ENCODE results near the gene RDH5. TPM values are rescaled to one million over a fixed set of nuclear protein-coding genes. Genes with fewer than 3 reads are reported as not detected.
A peak's percentile ranks its signal among the peaks of the same experiment; 100 is the strongest.

RDH5 gene
- polyA plus RNA-seq, 4 donors: 18.7 to 39.4 (median 30.1) TPM

DNA sequence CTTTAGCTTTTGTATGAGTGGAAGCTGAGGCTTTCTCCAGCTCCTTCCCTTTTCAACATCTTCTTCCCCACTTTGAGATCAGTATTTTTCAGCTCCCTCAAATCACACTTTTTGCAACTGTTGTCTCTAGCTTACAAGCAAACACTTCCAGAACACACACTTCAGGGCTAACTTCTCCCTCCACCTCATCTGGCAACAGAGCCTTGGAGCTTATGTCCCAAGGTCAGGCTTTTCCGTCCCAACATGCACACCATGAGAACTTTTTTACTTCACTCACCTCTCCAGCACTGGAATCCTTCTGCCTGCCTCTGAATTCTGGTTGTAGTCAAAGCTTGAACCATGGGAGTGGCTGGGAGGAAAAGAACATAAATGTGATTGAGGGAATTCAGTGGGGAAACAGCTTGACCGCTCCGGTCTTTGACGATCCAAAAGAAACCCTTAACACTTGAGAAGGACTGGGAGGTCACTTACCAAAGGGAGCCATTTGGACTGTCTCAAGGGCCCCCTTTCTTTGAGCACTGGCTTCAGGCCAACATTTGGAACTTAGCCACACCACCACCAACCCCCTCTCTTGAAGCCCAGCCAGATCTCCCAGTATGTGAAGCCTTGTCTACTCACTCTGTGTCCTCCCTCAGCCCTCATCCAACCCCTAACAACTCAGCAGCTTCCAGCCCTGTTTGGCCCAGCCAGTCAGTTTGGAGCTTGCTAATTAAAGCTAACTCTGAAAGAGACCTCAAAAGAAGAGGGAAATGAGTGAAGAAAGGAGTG is 8.2 kb upstream of the RDH5 start:
- peak in 1 of 4 donors; percentile 49 for DNase-seq (ENCODE audit: low read depth in 4 of 4, low spot score in 2 of 4)

DNA sequence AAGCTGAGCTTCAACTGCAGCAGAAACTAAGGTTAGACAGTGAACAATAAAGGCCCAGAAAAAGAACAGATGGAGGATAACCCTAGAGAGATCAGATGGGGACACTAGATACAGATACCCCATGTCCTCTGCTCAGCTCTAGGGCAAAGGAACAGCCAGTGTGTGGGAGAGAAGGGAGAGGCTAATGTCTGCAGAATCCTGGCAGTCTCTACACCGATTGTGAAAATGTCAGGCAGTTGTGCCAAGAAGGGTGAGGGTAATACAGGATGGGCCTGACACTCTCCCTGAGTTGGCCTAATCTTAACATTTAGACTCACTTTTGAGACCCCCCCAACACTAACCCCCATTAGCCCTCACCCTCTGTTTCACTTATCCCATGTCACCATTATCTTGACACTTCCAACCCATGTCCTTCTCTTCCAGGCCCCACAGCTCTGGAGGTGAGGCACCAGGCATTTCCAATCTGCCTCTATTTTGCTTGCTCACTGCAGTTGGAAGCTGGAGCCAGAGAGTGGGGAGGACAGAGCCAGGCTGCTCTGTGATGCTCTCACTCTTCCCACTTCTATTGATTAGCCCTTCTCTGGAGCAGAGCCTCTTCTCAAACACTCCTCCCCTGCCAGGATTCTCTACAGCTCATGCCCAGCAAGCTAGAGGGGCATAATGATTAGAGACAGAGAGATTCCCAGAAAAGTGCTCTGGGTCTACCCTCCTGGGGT is 7.3 kb upstream of the RDH5 start:
- DNase-seq (ENCODE audit: low read depth in 4 of 4, low spot score in 2 of 4): no peak

DNA sequence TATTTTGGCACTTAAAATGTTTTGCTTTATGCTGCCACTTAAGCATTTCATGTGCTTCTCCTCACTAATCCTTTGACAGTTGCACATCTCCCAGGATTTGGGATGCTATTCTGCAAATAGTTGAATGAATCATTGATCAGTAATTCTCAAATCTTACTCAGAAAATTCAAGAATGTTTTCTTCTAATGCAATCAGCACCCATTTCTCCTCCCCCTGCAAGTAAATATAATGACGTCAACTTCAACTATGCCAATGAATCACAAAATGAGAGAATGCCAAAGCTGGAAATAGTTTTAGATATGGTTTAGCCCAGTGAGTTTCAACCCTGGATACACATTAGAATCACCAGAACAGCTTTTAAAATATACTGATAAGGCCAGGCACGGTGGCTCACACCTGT is 6.5 kb upstream of the RDH5 start:
- no peak for DNase-seq (ENCODE audit: low read depth in 4 of 4, low spot score in 2 of 4)

DNA sequence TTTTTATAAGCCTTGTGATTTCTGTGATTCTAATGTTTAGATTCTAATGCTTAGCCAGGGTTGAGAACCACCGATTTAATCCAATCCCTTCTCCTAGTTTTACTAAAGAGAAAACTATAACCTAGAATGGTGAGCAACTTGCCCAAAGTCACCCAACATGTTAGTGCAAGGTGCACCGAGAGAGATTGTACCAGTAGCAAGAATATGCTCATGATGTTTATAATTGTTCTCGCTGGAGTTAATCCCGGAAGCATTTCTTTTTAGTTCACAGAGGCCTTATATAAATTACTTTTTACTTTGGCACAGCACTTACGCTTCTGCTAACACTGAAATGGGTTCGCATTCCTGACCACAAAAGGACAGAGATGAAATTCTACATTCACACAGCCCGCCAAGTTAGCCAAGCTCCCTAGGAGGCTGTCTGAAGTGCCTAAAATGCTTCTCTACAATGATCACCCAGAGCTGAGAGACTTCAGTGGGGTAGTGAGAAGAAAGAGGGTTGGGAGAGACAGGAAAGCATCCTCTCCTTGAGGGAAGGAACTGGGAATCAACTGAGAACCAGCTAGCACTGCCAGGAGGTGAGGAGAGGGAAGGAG is 4.9 kb upstream of the RDH5 start:
- no peak for DNase-seq (ENCODE audit: low read depth in 4 of 4, low spot score in 2 of 4)

DNA sequence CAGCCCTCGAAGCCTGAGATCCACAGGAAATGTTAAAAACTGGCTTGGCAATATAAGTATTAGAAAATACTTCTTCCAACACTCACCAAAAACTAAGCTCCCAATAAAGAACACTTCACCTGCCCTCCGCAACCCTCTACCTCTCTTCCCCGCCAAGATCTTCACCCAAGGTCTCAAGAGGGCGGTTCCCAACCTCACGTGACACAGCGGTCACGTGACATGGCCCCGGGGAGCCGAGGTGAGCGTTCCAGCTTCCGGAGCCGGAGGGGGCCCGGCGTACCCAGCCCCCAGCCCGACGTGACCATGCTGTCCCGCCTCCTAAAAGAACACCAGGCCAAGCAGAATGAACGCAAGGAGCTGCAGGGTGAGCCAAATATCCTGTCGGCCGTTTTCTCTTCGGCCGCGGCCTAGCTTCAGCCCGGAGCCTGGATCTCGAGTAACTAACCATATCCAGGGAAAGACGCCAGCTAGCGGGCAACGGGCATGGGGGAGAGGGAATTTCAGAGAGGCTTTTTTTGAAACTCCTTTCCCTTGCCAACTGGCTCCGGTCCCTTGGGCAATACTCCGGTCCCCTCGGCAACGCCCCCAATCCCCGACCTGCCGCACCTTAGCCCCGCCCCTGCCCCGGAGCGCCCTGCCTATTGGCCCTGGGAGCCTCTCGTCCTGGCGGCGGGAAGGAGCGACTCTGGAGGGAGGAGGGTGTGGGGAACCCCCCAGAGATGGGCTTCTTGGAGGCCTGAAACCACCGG is 4.2 kb upstream of the RDH5 start, which contains the start of gene BLOC1S1:
Gene BLOC1S1, plus strand, starts transcription at position 214 of the 749 bp plus-strand sequence. Its CDS starts 6 bp downstream, at position 220.
- peak in 2 of 4 donors; percentile 93 for DNase-seq (ENCODE audit: low read depth in 4 of 4, low spot score in 2 of 4)

DNA sequence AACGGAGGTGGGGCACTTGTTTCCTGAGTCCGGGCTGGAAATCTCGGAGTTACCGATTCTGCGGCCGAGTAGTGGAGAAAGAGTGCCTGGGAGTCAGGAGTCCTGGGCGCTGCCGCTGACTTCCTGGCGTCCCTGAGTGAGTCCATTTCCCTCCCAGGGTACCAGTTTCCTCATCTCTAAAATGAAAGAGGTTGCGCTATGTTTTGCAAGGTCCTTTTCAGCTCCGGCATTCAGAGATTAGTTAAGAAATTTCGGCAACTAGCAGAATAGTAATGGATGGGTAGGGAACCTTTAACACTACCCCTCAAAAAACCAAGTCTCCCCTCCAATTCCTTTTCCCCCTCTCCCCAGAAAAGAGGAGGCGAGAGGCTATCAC is 3.6 kb upstream of the RDH5 start:
- DNase-seq (ENCODE audit: low read depth in 4 of 4, low spot score in 2 of 4): no peak

DNA sequence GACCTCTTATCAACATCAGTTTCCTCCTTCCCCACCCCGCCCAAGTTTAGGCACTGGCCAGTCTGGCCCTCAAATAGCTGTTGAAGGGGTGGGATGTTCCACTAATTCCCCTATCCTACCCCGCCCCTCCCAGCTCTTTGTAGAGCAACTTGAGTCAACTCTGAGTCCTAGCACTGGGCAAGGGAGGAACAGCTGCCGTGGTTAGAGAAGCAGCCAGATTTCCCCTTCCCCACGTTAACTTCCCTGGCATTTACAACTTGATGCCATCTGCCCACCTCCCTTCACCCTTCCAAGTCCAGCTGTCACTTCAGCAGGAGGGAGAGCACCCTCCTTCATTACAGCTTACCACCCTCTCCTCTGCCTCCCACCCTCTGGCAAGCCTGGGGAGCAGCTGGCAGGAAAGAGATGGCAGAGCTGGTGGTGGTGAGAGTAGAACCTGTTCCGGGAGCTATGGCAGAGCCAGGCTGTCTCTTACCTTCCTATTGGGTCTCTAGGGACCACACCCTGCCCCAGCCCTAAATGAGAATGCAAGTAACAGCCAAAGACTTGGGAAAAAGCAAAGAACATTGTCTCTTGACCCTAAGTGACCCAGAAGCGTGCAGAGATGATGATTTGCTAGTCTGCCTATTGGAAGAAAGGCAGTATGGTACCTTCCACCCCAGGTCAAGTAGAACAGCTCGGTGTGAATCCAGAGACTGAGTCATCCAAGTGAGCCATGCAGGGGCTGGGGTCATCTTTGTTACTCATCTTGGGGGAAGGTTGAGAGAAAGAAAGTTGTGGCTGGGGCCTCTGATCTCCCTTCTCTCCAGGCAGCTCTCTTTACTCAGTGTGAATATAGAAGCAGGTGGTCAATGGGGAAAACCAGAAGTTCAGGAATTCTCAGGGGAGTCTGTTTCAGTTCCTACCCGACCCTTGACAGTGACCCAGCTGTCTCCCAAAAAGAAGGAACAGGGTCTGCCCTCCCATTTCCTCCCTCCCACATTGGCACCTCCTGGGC is 2.9 kb upstream of the RDH5 start:
- no peak for DNase-seq (ENCODE audit: low read depth in 4 of 4, low spot score in 2 of 4)

DNA sequence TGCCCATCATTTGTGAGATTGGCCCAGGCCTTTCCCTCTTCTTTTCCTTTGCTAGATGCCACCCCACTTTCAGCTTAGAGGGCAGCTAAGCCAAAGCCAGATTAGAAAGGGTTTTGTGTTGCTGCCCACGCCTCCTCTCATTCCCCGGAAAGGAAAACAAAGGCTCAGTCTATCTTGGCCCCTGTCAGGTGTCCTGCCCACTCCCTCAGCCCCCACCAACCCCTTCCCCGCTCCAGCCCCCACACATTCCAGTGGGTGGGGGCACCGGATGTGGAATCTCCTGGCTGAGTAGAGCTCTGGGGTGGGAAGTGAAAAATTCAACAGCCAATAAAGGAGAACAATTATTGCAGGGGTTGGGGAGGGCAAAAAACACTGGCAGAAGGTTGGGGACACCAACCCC is 2.2 kb upstream of the RDH5 start:
- DNase-seq (ENCODE audit: low read depth in 4 of 4, low spot score in 2 of 4): no peak

DNA sequence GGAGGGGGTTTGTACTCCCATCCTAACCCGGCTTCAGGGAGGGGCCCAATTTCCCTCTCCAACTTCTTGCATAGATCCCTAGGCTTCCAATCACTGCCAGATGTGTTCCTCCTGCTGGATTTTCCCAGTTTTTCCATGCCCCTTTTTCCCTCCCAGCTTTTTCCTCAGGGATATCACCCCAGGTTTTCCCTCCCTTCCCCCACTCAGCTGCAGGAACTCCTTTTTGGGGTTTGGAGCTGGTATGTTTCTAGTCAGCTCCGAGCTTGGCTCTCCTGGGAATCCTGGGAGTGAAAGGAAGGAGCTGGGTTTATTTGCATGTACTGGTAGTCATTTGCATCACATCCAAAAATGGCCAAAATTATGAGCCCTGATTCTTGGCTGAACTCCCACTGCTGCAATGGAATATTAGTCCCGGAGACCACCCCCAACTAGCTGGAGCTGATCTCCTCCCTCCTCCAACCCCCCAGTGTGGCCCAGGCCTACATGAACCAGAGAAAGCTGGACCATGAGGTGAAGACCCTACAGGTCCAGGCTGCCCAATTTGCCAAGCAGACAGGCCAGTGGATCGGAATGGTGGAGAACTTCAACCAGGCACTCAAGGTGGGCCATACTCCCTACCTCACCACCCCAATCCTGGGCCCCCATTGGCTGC is 1.4 kb upstream of the RDH5 start:
- no peak for DNase-seq (ENCODE audit: low read depth in 4 of 4, low spot score in 2 of 4)

DNA sequence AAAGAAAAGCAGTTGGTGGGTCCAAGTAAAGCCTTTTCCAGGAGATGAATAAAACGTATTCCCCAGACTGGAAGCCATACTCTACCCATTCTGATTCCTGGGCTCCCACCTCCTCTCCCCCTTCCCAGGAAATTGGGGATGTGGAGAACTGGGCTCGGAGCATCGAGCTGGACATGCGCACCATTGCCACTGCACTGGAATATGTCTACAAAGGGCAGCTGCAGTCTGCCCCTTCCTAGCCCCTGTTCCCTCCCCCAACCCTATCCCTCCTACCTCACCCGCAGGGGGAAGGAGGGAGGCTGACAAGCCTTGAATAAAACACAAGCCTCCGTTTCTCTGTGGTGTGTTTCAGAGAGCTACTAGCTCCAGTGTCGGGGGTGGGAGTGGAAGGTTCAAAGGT is 822 bp upstream of the RDH5 start:
- DNase-seq (ENCODE audit: low read depth in 4 of 4, low spot score in 2 of 4): no peak

DNA sequence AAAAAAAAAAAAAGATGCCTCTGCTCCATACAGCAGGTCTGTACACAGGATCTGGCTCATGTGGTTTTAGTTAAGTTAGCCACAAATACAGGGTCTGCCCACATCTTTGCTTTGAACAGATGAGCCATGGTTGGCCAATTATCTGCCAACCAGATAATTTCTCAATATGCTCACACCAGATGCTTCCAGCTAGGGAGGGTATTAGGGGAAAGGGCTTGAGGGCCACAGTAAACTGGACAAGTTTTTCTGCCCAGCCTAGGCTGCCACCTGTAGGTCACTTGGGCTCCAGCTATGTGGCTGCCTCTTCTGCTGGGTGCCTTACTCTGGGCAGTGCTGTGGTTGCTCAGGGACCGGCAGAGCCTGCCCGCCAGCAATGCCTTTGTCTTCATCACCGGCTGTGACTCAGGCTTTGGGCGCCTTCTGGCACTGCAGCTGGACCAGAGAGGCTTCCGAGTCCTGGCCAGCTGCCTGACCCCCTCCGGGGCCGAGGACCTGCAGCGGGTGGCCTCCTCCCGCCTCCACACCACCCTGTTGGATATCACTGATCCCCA is 776 bp downstream of the RDH5 start:
- no peak for DNase-seq (ENCODE audit: low read depth in 4 of 4, low spot score in 2 of 4)

DNA sequence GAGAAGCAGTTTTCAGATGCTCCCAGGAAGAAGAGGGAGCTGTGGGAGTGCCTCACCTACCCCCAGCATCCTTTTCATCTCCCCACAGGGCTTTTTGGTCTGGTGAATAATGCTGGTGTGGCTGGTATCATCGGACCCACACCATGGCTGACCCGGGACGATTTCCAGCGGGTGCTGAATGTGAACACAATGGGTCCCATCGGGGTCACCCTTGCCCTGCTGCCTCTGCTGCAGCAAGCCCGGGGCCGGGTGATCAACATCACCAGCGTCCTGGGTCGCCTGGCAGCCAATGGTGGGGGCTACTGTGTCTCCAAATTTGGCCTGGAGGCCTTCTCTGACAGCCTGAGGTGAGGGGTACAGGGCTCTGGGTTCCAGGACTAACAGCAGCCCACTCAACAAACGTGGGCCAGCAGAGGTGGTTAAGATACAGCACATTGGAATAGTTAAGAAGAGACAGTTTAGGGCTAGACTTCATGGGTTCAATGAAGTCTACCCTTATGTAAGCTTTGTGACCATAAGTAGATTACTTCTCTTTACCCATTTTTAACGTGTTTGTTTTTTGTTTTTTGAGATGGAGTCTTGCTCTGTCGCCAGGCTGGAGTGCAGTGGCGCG is 1.5 kb downstream of the RDH5 start:
- DNase-seq (ENCODE audit: low read depth in 4 of 4, low spot score in 2 of 4): no peak

DNA sequence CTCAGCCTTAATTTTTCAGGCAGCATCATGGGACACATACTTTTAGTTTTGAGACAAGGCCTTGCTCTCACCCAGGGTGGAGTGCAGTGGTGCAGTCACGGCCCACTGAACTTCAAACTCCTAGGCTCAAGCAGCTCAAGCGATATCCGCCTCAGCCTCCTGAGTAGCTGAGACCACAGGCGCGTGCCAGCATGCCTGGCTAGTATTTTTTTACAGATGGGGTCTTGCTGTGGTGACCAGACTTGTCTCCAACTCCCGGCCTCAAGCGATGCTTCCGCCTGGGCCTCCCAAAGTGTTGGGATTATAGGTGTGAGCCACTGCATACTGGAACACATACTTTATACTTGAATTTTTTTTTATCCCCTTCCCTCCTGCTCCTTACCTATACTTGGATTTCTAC is 2.8 kb downstream of the RDH5 start:
- DNase-seq (ENCODE audit: low read depth in 4 of 4, low spot score in 2 of 4): no peak

DNA sequence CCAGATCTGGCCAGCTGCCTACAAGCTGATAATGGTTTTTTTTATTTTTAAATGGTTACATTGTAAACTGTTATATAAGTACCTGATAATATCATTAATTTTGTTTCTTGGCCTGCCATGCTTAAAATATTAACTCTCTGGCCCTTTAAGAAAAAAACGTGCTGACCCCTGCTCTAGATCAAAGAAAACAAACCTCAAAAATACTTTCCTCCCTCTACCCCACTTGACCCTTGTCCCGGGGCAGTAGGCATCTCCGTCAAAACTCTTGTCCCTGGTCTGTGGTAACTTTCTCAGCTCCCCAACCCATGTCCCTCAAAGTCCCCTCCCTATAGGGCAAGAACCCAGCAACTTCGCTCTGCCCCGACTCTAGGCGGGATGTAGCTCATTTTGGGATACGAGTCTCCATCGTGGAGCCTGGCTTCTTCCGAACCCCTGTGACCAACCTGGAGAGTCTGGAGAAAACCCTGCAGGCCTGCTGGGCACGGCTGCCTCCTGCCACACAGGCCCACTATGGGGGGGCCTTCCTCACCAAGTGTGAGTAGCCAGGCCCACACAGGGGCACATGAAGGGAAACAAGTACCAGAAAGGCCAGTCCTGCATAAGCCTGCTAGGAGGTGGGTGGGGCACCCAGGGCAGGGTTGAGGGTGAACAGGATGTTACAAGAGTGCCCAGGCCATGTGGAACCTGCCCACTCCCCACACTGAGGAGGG is 3.5 kb downstream of the RDH5 start:
- no peak for DNase-seq (ENCODE audit: low read depth in 4 of 4, low spot score in 2 of 4)

DNA sequence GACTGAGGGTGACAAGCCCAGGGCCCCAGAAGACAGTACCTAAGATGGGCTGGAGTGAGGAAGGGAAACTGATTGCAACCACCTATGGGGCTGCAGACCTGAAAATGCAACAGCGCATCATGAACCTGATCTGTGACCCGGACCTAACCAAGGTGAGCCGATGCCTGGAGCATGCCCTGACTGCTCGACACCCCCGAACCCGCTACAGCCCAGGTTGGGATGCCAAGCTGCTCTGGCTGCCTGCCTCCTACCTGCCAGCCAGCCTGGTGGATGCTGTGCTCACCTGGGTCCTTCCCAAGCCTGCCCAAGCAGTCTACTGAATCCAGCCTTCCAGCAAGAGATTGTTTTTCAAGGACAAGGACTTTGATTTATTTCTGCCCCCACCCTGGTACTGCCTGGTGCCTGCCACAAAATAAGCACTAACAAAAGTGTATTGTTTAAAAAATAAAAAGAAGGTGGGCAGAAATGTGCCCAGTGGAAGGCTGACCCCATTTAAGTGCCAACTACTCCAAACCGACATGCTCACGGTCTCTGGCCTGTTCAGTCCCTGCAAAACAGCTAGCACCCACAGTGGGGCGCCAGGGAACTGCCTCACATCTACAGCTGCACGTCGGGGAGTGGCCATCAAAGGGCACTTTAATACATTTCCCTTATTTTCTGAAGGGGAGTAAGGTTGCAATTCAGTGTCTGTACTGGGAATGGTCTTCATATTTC is 4.2 kb downstream of the RDH5 start:
- no peak for DNase-seq (ENCODE audit: low read depth in 4 of 4, low spot score in 2 of 4)

DNA sequence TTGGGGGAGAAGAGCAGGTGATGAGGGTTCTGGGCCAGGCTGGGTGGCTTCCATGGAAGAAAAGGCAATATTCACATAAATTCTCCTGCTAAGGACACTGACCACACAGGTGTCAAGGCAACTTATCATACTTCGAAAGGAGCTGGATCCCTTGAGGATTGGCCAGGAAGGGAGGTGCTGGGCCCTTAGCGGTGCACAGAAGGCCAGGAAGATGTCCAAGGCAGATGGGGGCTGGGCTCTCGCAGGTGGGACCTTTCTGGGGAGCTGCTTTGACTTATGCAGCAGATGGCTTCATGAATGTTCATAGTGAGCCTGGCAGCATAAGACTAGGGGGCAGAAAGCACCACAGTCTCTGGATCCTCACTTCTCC is 4.7 kb downstream of the RDH5 start:
- DNase-seq (ENCODE audit: low read depth in 4 of 4, low spot score in 2 of 4): no peak

DNA sequence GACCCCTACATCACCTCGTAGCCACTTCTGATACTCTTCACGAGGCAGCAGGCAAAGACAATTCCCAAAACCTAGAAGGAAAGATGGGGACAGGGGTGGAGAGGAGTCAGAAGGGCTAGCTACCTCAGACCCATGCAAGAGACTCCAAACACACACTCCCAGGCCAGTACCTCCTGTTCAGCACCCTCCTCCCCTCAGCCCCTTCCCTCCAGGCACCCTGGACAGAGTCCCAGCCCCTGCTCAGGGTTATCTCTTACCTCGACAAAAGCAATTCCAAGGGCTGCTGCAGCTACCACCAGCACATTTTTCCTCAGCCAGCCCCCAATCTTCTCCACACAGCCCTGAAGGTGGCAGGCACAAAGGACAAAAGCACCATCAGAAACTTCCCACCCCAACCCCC is 5.4 kb downstream of the RDH5 start:
- no peak for DNase-seq (ENCODE audit: low read depth in 4 of 4, low spot score in 2 of 4)

Data from left renal cortex interstitium (tissue), 4 donors.